Measurements from ENCODE around the gene CAGE1.

Gene CAGE1

DNA sequence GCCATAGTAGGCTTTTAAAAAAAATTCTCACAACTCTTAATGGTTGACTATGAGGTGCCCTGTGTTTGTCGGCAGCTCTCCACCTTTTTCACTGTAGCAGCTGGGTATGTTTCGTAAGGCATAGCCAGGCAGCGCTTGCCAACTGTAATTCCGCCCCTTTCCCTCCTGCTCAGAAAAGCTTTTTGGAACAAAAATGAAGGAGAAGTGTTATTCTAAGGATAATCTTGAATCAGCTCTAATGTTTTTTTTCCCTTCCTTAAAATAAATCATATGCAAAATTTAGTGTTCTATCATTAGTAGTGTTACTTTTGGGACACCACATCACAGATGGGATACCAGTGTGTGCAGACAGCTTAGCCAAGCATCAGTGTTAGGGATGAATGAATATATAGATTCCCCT, 21.3 kb upstream of the CAGE1 start:
- no peak for DNase-seq (ENCODE audit: low read depth)
- TF ChIP-seq, protein P1, sequence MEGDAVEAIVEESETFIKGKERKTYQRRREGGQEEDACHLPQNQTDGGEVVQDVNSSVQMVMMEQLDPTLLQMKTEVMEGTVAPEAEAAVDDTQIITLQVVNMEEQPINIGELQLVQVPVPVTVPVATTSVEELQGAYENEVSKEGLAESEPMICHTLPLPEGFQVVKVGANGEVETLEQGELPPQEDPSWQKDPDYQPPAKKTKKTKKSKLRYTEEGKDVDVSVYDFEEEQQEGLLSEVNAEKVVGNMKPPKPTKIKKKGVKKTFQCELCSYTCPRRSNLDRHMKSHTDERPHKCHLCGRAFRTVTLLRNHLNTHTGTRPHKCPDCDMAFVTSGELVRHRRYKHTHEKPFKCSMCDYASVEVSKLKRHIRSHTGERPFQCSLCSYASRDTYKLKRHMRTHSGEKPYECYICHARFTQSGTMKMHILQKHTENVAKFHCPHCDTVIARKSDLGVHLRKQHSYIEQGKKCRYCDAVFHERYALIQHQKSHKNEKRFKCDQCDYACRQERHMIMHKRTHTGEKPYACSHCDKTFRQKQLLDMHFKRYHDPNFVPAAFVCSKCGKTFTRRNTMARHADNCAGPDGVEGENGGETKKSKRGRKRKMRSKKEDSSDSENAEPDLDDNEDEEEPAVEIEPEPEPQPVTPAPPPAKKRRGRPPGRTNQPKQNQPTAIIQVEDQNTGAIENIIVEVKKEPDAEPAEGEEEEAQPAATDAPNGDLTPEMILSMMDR (IDR thresholded peaks at IDR 0.05; ENCODE audit: insufficient read depth, low read depth, low read length, missing control alignments) = no peak
- no peak overlapping the region for H3K4me3 ChIP-seq (ENCODE audit: low read depth, low read length)

- no peak for DNase-seq (ENCODE audit: low read depth)
- TF ChIP-seq, protein P1 (IDR thresholded peaks at IDR 0.05; ENCODE audit: insufficient read depth, low read depth, low read length, missing control alignments) = no peak
- H3K4me3 ChIP-seq (ENCODE audit: low read depth, low read length) = no peak overlapping the region
These were observed 20.2 kb upstream of the CAGE1 start for GRCh38 chr6:7409740-7410139.

- no peak overlapping the region for H3K4me3 ChIP-seq (ENCODE audit: low read depth, low read length)
- TF ChIP-seq, protein P1 (IDR thresholded peaks at IDR 0.05; ENCODE audit: insufficient read depth, low read depth, low read length, missing control alignments) = no peak
- DNase-seq (ENCODE audit: low read depth) = no peak
These were observed 17.2 kb upstream of the CAGE1 start for GRCh38 chr6:7406743-7407142.

DNA sequence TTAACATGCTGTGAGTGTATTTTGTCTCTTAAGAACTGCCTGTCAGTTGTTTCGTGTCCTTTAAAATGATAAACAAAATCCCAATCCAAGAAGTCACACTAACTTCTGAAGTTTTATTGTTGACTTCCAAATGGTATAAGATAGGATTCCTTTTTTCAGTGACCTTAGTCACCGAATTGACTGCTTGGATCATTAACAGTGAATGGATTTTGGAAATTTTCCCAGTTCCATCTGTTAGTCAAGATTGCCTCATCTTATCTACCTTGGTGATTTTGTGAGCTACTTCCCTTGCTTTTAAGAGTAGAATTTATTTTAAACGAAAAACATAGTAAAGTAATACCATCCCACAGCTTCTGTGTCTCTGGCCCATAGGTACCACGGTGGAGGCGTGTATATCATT, 15.0 kb upstream of the CAGE1 start:
- no peak for DNase-seq (ENCODE audit: low read depth)
- no peak overlapping the region for H3K4me3 ChIP-seq (ENCODE audit: low read depth, low read length)
- TF ChIP-seq, protein P1 (IDR thresholded peaks at IDR 0.05; ENCODE audit: insufficient read depth, low read depth, low read length, missing control alignments) = no peak

GRCh38 chr6:7402716-7403115, 13.2 kb upstream of the CAGE1 start:
- TF ChIP-seq, protein P1 (IDR thresholded peaks at IDR 0.05; ENCODE audit: insufficient read depth, low read depth, low read length, missing control alignments) = no peak
- no peak overlapping the region for H3K4me3 ChIP-seq (ENCODE audit: low read depth, low read length)
- DNase-seq (ENCODE audit: low read depth) = no peak

GRCh38 chr6:7401075-7401474, 11.5 kb upstream of the CAGE1 start:
- TF ChIP-seq, protein P1 (IDR thresholded peaks at IDR 0.05; ENCODE audit: insufficient read depth, low read depth, low read length, missing control alignments) = no peak
- no peak for DNase-seq (ENCODE audit: low read depth)

DNA sequence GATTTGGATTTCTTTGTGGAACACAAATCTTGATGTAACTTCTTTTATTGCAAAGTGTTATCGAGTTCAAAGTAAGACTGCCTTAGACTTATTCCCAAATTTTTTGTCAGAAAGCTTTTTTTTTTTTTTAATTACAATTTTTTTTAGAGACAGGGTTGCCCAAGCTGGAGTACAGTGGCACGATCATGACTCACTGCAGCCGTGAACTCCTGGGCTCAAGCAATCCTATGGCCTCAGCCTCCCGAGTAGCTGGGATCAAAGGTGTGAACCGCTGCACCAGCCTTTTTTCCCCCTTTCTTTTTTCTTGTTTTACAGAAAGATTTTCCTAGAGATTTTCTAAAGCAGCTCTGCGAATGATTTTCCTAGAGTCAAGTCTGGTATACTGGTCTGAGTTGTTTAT, 2.9 kb upstream of the CAGE1 start:
- no peak for DNase-seq (ENCODE audit: low read depth)
- H3K4me3 ChIP-seq (ENCODE audit: low read depth, low read length) = no peak overlapping the region
- TF ChIP-seq, protein P1 (IDR thresholded peaks at IDR 0.05; ENCODE audit: insufficient read depth, low read depth, low read length, missing control alignments) = no peak

More at GRCh38 chr6:7401075-7401474, 11.5 kb upstream of the CAGE1 start:
- H3K4me3 ChIP-seq (ENCODE audit: low read depth, low read length) = no peak overlapping the region
